ENCODE results near the gene LSAMP. TPM values are rescaled to one million over a fixed set of nuclear protein-coding genes. Genes with fewer than 3 reads are reported as not detected.

The LSAMP gene
- polyA plus RNA-seq, 3 donors, result not detected

DNA sequence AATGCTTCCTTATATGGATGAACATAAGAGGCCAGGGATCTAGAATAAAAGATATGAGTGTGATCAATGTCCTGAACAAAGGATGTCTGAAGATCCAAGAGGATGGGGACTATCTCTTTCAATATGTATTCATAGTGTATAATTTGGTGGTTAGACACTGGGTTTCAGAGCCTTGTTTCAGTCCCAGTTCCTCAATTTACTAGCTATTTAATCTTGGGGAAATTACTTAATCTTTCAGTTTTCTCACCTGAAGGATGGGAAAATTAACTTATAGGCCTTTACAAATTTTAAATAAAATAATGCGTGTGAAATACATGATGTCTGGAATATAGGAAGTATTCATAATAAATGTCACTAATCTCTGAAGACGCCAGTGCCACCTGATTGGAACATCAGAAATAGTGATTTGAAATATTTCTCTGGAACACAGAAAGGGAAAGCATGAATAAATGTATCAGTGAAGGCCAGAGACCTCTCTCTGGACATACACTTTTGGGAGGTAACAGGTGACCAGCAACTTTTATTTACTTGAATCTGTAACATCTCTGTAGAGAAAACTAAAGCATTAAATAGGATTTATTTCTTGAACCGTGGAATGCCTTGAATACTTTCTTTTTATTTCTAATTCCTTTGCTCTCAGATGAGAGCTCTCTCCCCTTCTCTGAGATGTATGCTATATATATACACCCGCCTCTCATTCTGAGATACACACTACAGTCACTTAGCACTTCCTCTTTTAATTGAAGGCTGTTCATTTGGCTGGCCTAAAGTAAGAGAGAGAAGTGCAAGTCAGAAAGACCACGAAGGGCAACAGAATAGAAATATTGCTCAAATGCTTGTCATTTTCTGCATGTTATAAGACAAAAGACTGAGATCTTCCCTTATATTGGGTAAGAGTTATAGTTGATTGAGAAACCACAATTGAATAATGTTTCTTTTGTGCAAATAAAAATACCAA is 407.1 kb downstream of the LSAMP start:
- peaks cover 0 to 2% (median 0%) of the 10 kb centered on the region in 3 donors for H3K27me3 Mint-ChIP-seq (ENCODE audit: low read depth in 3 of 3)
- no peaks in the 10 kb centered on the region for H4K20me1 ChIP-seq (ENCODE audit: insufficient read depth, low read length)
- H3K36me3 Mint-ChIP-seq, result no peaks in the 10 kb centered on the region
- H3K4me1 Mint-ChIP-seq, result peaks cover 28% of the 10 kb centered on the region
- peak; percentile 25 to 61 (median 41) for DNase-seq
- H3K9ac ChIP-seq (ENCODE audit: insufficient read depth, low read length, poor library complexity, severe bottlenecking), result no peak overlapping the region
- peaks cover 28 to 31% of the 10 kb centered on the region in 2 donors for H3K4me1 ChIP-seq (ENCODE audit: control insufficient read depth in 1 of 2, insufficient read depth in 2 of 2, low read length in 2 of 2)
- peak overlapping the region; percentile 34 to 87 (median 63) for H3K27ac Mint-ChIP-seq
- TF ChIP-seq, protein P1, sequence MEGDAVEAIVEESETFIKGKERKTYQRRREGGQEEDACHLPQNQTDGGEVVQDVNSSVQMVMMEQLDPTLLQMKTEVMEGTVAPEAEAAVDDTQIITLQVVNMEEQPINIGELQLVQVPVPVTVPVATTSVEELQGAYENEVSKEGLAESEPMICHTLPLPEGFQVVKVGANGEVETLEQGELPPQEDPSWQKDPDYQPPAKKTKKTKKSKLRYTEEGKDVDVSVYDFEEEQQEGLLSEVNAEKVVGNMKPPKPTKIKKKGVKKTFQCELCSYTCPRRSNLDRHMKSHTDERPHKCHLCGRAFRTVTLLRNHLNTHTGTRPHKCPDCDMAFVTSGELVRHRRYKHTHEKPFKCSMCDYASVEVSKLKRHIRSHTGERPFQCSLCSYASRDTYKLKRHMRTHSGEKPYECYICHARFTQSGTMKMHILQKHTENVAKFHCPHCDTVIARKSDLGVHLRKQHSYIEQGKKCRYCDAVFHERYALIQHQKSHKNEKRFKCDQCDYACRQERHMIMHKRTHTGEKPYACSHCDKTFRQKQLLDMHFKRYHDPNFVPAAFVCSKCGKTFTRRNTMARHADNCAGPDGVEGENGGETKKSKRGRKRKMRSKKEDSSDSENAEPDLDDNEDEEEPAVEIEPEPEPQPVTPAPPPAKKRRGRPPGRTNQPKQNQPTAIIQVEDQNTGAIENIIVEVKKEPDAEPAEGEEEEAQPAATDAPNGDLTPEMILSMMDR (IDR thresholded peaks at IDR 0.05), result no peak
- WGBS (ENCODE audit: insufficient coverage), result no CpG with 5 or more reads among the region's 5 CpGs
- peak overlapping the region in 1 of 3 experiments; percentile 26 for H3K4me3 ChIP-seq (replicated peaks in 1 of 3; ENCODE audit: low read depth in 2 of 3, low read length in 3 of 3)
- intact Hi-C loops (cut with micrococcal nuclease), result no loop called here
- peak overlapping the region in 1 of 2 donors; percentile 15 for H3K4me3 Mint-ChIP-seq
- peak overlapping the region; percentile 41 for H3K4me2 ChIP-seq (replicated peaks; ENCODE audit: extremely low read depth, low read length, poor library complexity, severe bottlenecking)
- no peaks in the 10 kb centered on the region for H3K27me3 ChIP-seq (ENCODE audit: control insufficient read depth in 2 of 2, insufficient read depth in 2 of 2, low read length in 2 of 2)
- H3K36me3 ChIP-seq (replicated peaks in 1 of 2; ENCODE audit: control insufficient read depth in 1 of 2, insufficient read depth in 2 of 2, low read length in 2 of 2), result no peaks in the 10 kb centered on the region
- H3K9me3 ChIP-seq (replicated peaks in 1 of 2; ENCODE audit: control insufficient read depth in 1 of 2, insufficient read depth in 1 of 2, low read length in 2 of 2), result no peaks in the 10 kb centered on the region
- peak overlapping the region in 1 of 2 donors; percentile 57 for H3K27ac ChIP-seq (ENCODE audit: low read depth in 1 of 2, low read length in 2 of 2)
- H2AFZ ChIP-seq (ENCODE audit: insufficient read depth, low read depth, low read length, poor library complexity, severe bottlenecking), result no peak overlapping the region
- H3K9me3 Mint-ChIP-seq, result peaks cover 0 to 2% (median 0%) of the 10 kb centered on the region in 7 donors
- no peaks in the 10 kb centered on the region for H3K79me2 ChIP-seq (ENCODE audit: insufficient read depth, low read length)

DNA sequence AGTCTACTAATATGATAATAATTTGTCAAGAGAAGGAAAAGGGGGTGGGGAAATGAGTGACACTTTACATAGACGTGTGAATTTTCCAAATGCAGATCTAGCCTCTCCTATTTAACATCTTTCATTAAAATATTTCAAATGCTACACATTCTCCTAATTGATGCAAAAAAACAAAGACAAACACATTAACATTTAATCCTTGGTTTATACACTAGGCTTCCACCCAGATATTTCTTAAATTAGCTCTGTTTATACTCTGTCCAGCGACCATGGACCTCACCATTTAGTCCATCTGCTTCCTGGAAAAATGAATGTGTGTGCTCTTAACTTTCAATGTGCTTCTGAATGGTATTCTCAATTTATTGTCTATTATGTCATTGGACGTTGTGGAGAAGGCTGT is 409.9 kb downstream of the LSAMP start:
- TF ChIP-seq, protein P1 (IDR thresholded peaks at IDR 0.05), result no peak
- Histone ChIP-seq H3K27ac (ENCODE audit: low read depth in 1 of 2, low read length in 2 of 2) (no peak overlapping the region), H3K4me3 (replicated peaks in 1 of 3; ENCODE audit: low read depth in 2 of 3, low read length in 3 of 3) (no peak overlapping the region), H3K79me2 (ENCODE audit: insufficient read depth, low read length) (no peaks in the 10 kb centered on the region), H4K20me1 (ENCODE audit: insufficient read depth, low read length) (no peaks in the 10 kb centered on the region), H3K9ac (ENCODE audit: insufficient read depth, low read length, poor library complexity, severe bottlenecking) (no peak overlapping the region), H3K27me3 (ENCODE audit: control insufficient read depth in 2 of 2, insufficient read depth in 2 of 2, low read length in 2 of 2) (no peaks in the 10 kb centered on the region), H3K36me3 (replicated peaks in 1 of 2; ENCODE audit: control insufficient read depth in 1 of 2, insufficient read depth in 2 of 2, low read length in 2 of 2) (no peaks in the 10 kb centered on the region), H3K9me3 (replicated peaks in 1 of 2; ENCODE audit: control insufficient read depth in 1 of 2, insufficient read depth in 1 of 2, low read length in 2 of 2) (no peaks in the 10 kb centered on the region), H3K4me2 (replicated peaks; ENCODE audit: extremely low read depth, low read length, poor library complexity, severe bottlenecking) (no peak overlapping the region), H2AFZ (ENCODE audit: insufficient read depth, low read depth, low read length, poor library complexity, severe bottlenecking) (no peak overlapping the region), H3K4me1 (ENCODE audit: control insufficient read depth in 1 of 2, insufficient read depth in 2 of 2, low read length in 2 of 2) (peaks cover 28 to 30% of the 10 kb centered on the region in 2 donors)
- H3K36me3 Mint-ChIP-seq, result no peaks in the 10 kb centered on the region
- H3K27me3 Mint-ChIP-seq (ENCODE audit: low read depth in 3 of 3), result peaks cover 0 to 3% (median 2%) of the 10 kb centered on the region in 3 donors
- peaks cover 28% of the 10 kb centered on the region for H3K4me1 Mint-ChIP-seq
- intact Hi-C loops (cut with micrococcal nuclease), result no loop called here
- no CpG with 5 or more reads among the region's 3 CpGs for WGBS (ENCODE audit: insufficient coverage)
- no peak overlapping the region for H3K4me3 Mint-ChIP-seq
- DNase-seq, result no peak
- H3K27ac Mint-ChIP-seq, result no peak overlapping the region
- H3K9me3 Mint-ChIP-seq, result peaks cover 0 to 5% (median 0%) of the 10 kb centered on the region in 7 donors
